Natural killer cell treated with Interleukin-12 subunit alpha and Interleukin-12 subunit beta and Interleukin-15 and Interleukin-18, amount 100 ng/mL, for 72 hours (primary cell): ENCODE results near the gene SMPD3. TPM values are rescaled to one million over a fixed set of nuclear protein-coding genes. Genes with fewer than 3 reads are reported as not detected.

ENCODE experiments used
- ATAC-seq, 2 donors: fragments of 150-1000 bp; cut with Tn5 transposase in 1 of 2; sonication (Bioruptor Pico), chemical (Tn5 transposase) in 1 of 2; 2 replicates each; pipeline ENCODE4 v1.10.0; 2021
- DNase-seq: peaks from one replicate; pipeline ENCODE4 v3.0.0; 2022; ENCODE audit warnings: low spot score
- H3K27ac Mint-ChIP-seq, 2 donors: 1 replicate in 1 of 2; 2 replicates in 1 of 2; pipeline ENCODE4 v1.8.0; 2022; ENCODE audit warnings: mixed read lengths in 2 of 2, mild to moderate bottlenecking in 1 of 2, moderate library complexity in 1 of 2
- H3K27me3 Mint-ChIP-seq, 2 donors: 1 replicate in 1 of 2; 2 replicates in 1 of 2; pipeline ENCODE4 v1.8.0; 2022; ENCODE audit warnings: mixed read lengths in 2 of 2
- H3K36me3 Mint-ChIP-seq: one replicate; pipeline ENCODE4 v1.8.0; 2022; ENCODE audit warnings: mixed read lengths
- H3K4me1 Mint-ChIP-seq, 2 donors: 1 replicate in 1 of 2; 2 replicates in 1 of 2; pipeline ENCODE4 v1.8.0; 2022; ENCODE audit warnings: low read depth in 2 of 2, mixed read lengths in 2 of 2, mild to moderate bottlenecking in 1 of 2
- H3K4me3 Mint-ChIP-seq: one replicate; pipeline ENCODE4 v1.8.0; 2022; ENCODE audit warnings: mixed read lengths
- H3K9me3 Mint-ChIP-seq: 2 replicates; pipeline ENCODE4 v1.8.0; 2022; ENCODE audit warnings: mixed read lengths
- total RNA-seq, 2 donors: library from RNA; stranded (reverse); gene quantifications; one replicate each; pipeline ENCODE4 v1.2.3, GENCODE V29; 2022

The SMPD3 gene
- total RNA-seq, 2 donors from 2014 or later: 0.26 to 1.9 TPM

DNA sequence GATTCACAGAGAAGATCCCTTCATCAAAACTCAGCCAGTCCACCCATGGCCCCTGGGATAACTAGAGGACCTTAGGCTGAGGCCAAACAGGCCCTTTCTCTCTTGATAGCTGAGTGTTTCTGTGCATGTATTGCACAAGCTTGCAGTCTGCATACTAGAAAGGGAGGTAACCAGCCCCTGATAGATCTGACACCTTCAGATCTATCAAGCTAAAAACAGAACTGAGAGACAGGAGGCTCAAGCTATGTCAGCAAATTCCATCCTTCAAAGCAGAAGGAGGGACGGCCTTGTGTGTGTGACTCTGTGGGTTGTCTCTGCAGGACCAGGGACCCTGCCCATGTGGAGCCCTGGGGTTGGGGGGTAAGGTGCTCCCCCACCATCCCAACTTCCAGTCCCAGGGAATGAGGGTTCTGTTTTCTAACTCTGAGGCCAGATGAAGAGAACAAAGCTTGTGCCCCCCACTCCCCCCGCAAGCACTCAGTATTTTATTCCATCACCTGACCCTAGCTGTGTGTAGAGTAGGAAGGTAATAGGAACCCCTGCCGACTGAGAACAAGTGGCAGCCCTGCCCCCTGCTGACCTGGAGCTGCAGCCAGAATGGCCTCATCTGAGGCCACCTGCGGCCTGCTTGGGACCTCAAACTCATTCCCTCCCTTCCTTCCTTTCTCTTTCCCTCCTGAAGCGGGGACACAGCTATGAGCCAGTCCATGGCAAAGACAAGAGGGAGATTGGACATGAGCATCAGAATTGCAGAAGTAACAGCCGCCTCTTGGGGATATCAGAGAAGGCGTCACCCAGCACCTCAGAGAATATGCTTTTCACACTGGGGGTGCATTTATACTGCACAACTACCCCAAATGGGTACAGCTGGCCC, 63.8 kb downstream of the SMPD3 start:
- no peak overlapping the region for H3K4me3 Mint-ChIP-seq
- no peak overlapping the region for H3K27ac Mint-ChIP-seq
- DNase-seq (no peak), ATAC-seq (no peak)
- peaks cover 0 to 5% of the 10 kb centered on the region in 2 donors for H3K4me1 Mint-ChIP-seq
- peaks cover 0 to 5% of the 10 kb centered on the region in 2 donors for H3K27me3 Mint-ChIP-seq
- H3K9me3 Mint-ChIP-seq: no peaks in the 10 kb centered on the region
- no peaks in the 10 kb centered on the region for H3K36me3 Mint-ChIP-seq

DNA sequence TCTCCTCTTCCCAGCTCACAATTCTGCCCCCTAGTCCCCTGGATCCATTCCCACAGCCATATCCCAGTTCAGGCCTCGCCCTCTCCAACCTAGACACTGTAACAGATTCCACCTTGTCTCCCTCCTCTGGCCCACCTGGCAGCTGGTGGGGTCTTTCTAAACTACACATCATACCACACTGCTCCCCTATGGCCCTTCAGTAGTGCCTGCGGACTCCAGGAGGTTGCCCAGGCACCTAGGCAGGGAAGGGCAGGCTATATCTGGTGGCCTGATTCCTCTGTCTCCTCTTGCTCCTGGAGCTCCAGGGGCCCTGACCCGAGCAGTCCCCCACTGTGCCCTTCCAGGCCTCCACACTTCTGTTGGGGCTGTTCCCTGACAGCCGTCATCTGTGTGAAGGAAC, 64.5 kb downstream of the SMPD3 start:
- no peak overlapping the region for H3K4me3 Mint-ChIP-seq
- DNase-seq: no peak
- no peaks in the 10 kb centered on the region for H3K36me3 Mint-ChIP-seq
- H3K9me3 Mint-ChIP-seq: no peaks in the 10 kb centered on the region
- H3K27me3 Mint-ChIP-seq: peaks cover 0 to 5% of the 10 kb centered on the region in 2 donors
- no peak overlapping the region for H3K27ac Mint-ChIP-seq
- H3K4me1 Mint-ChIP-seq: peaks cover 0 to 5% of the 10 kb centered on the region in 2 donors
- ATAC-seq: no peak

DNA sequence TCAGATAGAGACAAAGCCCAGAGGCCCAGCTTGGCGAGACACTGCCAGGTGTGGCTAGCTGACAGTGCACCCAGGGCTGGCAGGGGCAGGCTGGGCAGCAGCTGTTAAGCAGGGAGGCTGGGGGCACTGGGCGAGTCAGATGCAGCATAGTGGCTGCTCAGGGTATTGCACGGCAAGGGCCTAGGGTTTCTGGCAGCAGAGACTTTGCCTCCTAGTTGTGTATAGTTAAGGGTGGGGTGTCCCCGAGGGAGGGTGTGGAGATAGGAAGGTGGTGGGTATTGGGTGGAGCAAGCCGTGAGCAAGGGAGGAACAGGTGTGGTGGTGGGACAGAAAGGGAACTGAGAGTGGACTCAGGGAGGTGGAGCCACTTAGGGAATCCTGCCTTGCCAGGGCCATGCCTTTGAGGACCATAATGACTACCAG, 66.0 kb downstream of the SMPD3 start:
- H3K27me3 Mint-ChIP-seq: peaks cover 0 to 5% of the 10 kb centered on the region in 2 donors
- DNase-seq: no peak
- H3K9me3 Mint-ChIP-seq: no peaks in the 10 kb centered on the region
- ATAC-seq: peak in 1 of 2 donors; percentile 35
- H3K4me1 Mint-ChIP-seq: peaks cover 0 to 5% of the 10 kb centered on the region in 2 donors
- no peaks in the 10 kb centered on the region for H3K36me3 Mint-ChIP-seq
- no peak overlapping the region for H3K27ac Mint-ChIP-seq
- H3K4me3 Mint-ChIP-seq: no peak overlapping the region

DNA sequence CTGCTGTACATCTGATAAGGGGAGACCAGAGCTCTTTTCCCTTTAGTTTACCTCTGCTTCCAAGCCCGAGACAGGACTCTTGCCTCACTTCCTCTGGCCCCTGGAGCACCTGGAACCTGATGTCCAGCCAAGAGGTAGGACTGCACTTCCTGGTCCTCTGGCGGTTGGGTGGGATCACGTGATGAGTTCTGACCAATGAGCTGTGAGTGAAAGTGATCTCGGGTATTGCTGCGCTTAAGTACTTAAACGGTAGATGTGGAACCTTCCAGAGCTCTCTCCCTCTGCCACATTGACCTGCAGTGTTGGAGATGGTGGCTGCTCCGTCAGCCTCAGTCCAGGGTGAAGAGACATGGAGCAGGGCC, 67.0 kb downstream of the SMPD3 start:
- H3K9me3 Mint-ChIP-seq: no peaks in the 10 kb centered on the region
- H3K4me3 Mint-ChIP-seq: no peak overlapping the region
- no peaks in the 10 kb centered on the region for H3K36me3 Mint-ChIP-seq
- H3K4me1 Mint-ChIP-seq: peaks cover 0 to 5% of the 10 kb centered on the region in 2 donors
- H3K27me3 Mint-ChIP-seq: peaks cover 0 to 5% of the 10 kb centered on the region in 2 donors
- no peak for DNase-seq
- no peak overlapping the region for H3K27ac Mint-ChIP-seq
- ATAC-seq: no peak

DNA sequence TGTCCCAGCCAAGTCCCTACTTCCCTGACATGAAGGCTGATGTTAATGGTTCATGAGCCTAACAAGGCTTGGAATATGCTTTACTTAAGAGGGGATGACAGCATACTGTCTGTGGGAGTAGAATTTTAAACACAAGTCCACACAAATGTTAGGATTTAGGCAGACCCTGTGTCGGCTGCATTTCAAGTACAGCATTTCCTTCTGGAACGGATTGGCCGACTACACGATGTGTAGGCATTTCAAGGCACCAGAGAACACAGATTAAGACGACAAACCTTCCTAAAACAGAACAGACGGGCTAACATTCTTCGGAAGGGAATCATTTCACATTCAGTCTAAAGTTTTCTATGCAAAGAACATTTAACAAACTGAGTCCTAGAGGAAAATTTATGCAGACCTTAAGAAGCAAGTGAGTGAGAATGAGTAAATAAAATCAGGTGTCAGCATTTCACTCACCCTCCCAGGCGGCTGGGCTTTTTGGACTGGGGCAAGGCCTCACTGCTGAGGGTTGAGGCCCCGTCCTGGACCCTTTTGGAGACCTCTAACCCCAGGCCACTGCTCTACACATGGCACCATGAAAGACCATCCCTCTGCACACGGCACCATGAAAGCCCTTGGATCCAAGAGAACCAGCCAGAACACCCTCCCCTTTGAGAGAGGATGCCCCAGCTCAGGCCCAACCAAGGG, 67.5 kb downstream of the SMPD3 start:
- H3K4me1 Mint-ChIP-seq: peaks cover 0 to 5% of the 10 kb centered on the region in 2 donors
- no peaks in the 10 kb centered on the region for H3K36me3 Mint-ChIP-seq
- H3K27ac Mint-ChIP-seq: no peak overlapping the region
- no peaks in the 10 kb centered on the region for H3K9me3 Mint-ChIP-seq
- ATAC-seq (no peak), DNase-seq (no peak)
- H3K4me3 Mint-ChIP-seq: no peak overlapping the region
- peaks cover 0 to 5% of the 10 kb centered on the region in 2 donors for H3K27me3 Mint-ChIP-seq

DNA sequence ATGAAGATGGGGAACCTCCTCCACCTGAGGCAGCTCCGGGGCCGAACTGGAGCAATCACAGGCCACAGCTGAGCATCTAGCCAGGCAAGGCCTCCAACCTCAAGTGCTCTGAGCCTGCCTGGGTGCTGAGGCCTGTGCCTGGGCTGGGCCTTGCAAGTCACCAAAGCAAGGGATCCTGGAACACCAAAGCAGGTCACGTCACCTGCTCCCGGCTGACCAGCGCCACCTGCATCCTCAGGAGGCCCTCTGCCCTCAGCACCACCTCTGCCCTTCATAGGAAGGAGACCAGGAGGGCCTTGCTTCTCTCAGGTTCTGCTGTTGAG, 68.0 kb downstream of the SMPD3 start:
- no peak overlapping the region for H3K27ac Mint-ChIP-seq
- no peaks in the 10 kb centered on the region for H3K36me3 Mint-ChIP-seq
- no peak for DNase-seq
- no peak for ATAC-seq
- no peak overlapping the region for H3K4me3 Mint-ChIP-seq
- peaks cover 0 to 2% of the 10 kb centered on the region in 2 donors for H3K27me3 Mint-ChIP-seq
- H3K9me3 Mint-ChIP-seq: no peaks in the 10 kb centered on the region
- H3K4me1 Mint-ChIP-seq: peaks cover 0 to 1% of the 10 kb centered on the region in 2 donors

DNA sequence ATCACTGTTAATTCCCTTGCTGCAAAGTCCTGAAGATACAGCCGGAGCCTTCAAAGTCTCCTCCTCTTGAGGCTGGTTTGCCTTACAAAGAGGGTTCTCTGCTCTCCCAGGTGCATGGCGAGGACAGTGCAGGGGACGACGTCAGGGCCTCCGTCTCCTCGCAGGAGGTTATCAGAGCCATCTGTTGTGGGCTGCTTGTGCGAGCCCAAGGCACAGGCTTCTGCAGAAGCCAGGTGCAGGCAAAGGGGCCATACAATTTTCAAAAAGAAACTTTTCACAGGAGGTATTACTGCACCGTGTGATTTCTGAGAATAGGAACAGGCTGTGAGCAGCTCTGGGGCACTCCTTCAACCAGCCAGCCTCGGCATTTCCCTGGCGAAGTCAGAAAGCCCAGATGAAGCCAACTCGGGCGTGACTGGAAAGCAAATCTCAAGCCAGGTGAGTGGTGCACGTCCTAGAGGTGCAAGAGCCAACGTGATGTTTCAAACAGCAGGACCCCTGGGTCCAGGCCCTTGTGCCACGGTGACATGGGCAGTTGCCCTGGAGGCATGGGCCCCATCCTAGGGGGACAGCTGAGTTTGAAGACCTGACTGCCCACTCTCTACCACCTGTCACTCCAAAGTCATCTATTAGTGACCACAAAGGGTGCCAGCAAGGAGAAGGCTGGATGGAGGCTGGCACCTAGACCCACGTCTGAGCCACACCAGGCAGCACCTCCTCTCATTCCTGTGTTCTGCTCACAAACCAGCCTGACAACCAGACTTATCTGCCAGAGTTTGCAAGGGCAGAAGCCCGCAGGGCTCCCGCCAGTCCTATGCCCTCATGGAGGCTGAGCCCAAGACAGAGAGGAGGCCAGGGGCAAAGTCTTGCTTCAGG, 68.6 kb downstream of the SMPD3 start:
- Mint-ChIP-seq H3K9me3 (no peaks in the 10 kb centered on the region), H3K27me3 (no peaks in the 10 kb centered on the region), H3K36me3 (no peaks in the 10 kb centered on the region), H3K4me1 (no peaks in the 10 kb centered on the region), H3K4me3 (no peak overlapping the region), H3K27ac (no peak overlapping the region)
- DNase-seq (no peak), ATAC-seq (no peak)

DNA sequence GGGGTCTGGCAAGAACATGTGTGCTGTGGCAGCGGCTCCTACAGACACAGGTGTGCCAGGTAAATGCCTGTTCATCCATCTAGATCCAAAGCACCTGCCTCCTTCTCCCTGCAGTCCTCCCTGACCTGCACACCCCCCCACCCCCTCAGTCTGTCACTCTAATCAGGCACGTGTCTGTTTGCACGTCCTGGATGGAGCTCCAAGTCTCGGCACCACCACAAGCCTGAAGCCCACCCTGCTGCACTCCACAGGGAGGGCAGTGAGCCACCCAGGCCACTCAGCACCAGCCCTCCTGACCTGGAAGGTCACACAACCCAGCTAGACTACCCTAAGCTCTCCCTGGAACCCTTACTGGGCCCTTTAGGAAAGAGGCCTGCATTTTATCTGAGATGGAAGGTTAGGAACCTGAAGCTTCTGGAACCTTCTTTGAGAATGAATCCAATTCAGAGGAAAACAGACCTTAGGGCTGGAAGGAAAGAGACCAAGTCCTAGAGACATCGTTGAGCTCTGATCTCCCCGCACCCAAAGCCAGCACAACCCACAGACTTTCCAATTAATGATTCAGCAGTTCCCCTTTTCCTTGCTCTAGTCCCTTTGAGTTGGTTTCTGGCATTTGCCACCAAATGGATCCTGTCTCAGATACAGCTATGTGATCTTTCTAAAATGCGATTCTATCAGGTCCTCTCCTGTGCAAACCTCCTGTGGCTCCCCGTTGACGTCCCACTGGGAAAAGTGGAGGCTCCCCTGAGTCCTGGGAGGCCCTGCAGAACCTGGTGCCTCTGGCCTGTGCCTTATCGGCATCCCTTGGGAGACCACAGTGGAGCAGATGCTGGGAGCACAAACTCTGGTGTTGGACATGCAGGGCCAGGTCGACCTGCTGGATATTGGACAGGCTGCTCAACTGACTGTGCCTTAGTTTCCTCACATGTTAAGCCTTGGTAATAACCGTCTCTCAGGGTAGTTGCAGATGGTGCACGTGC, 69.6 kb downstream of the SMPD3 start:
- Mint-ChIP-seq H3K36me3 (no peaks in the 10 kb centered on the region), H3K27me3 (no peaks in the 10 kb centered on the region), H3K27ac (no peak overlapping the region), H3K9me3 (no peaks in the 10 kb centered on the region), H3K4me1 (peaks cover 0 to 1% of the 10 kb centered on the region in 2 donors), H3K4me3 (no peak overlapping the region)
- DNase-seq: no peak
- ATAC-seq: no peak

DNA sequence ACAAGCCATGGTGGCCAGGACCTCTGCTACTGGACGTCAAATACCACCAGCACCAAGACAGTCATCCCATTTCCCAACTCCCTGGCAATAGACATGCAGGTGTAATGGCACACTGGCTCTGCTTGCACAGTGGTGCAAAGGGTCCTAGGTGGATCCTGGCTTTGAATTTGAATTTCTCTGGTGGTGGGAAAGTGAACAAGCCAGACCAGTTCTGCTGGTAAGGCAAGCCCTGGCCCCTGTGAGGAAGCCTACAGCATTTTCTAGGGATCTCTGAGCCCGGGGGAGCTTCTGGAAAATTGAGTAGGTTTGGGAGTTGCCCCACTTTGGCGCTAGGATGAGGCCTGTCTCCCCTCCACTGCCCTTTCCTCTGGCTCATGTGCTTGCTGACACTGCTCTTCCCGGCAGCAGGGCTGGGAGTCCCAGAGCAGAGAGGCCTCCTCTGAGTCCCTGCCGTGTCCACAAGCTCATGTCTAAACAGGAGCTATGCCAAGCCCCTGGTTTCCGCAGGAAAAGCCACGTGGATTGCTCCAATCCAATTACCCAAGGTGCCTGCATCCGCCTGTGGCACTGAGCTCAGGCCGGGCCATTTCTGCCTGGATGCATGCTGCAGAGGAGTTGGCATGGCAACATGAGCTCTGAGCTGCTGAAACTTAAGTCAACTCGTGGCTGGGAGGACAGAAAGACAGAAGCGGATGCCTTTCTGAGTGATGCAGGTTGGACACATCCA, 70.5 kb downstream of the SMPD3 start:
- no peak overlapping the region for H3K4me3 Mint-ChIP-seq
- peaks cover 0 to 4% of the 10 kb centered on the region in 2 donors for H3K4me1 Mint-ChIP-seq
- H3K27ac Mint-ChIP-seq: no peak overlapping the region
- no peaks in the 10 kb centered on the region for H3K9me3 Mint-ChIP-seq
- H3K36me3 Mint-ChIP-seq: no peaks in the 10 kb centered on the region
- no peaks in the 10 kb centered on the region for H3K27me3 Mint-ChIP-seq
- DNase-seq (no peak), ATAC-seq (no peak)

DNA sequence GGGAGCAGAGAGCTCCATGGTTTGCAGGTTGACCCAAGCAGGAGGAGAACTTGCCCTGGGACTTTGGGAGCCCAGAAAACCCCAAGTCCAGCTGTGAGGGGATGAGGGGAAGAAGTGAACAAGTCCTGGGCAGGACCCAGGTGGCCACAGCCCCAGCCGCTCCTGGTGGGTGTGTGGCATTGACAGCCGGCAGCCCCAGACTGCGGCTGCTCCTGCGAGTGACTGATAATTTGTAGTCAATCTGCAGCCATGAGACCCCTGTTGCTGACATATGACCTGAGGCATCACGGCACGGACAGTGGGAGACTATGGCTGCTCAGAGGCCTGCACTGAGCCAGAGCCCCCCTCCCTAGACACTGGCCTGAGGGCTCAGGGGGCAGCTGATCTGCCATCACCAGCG, 71.1 kb downstream of the SMPD3 start:
- H3K4me3 Mint-ChIP-seq: no peak overlapping the region
- H3K4me1 Mint-ChIP-seq: peaks cover 0 to 4% of the 10 kb centered on the region in 2 donors
- no peaks in the 10 kb centered on the region for H3K36me3 Mint-ChIP-seq
- no peak overlapping the region for H3K27ac Mint-ChIP-seq
- no peak for ATAC-seq
- no peaks in the 10 kb centered on the region for H3K9me3 Mint-ChIP-seq
- DNase-seq: no peak
- no peaks in the 10 kb centered on the region for H3K27me3 Mint-ChIP-seq

DNA sequence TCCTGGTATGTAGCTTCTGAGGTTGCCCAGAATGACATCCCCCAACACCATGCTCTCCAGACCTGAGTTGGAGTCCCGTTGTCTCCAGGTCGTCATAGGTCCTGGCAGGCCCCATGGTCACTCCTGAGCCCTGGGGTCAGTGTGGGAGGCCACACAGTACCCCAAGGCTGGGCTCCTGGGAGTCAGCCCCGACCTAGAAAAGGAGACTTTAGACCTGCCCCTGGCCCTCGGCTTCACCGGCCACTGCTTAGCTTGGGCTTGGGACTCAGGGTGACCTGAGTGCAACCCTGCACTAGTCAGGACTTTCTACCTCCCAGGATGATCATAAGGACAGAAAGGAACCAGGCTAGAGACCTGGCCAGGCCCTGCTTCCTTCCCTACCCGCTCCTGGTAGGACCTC, 71.7 kb downstream of the SMPD3 start:
- DNase-seq: no peak
- Mint-ChIP-seq H3K27me3 (no peaks in the 10 kb centered on the region), H3K4me1 (peaks cover 0 to 8% of the 10 kb centered on the region in 2 donors), H3K9me3 (no peaks in the 10 kb centered on the region), H3K36me3 (no peaks in the 10 kb centered on the region), H3K27ac (no peak overlapping the region), H3K4me3 (no peak overlapping the region)
- no peak for ATAC-seq

DNA sequence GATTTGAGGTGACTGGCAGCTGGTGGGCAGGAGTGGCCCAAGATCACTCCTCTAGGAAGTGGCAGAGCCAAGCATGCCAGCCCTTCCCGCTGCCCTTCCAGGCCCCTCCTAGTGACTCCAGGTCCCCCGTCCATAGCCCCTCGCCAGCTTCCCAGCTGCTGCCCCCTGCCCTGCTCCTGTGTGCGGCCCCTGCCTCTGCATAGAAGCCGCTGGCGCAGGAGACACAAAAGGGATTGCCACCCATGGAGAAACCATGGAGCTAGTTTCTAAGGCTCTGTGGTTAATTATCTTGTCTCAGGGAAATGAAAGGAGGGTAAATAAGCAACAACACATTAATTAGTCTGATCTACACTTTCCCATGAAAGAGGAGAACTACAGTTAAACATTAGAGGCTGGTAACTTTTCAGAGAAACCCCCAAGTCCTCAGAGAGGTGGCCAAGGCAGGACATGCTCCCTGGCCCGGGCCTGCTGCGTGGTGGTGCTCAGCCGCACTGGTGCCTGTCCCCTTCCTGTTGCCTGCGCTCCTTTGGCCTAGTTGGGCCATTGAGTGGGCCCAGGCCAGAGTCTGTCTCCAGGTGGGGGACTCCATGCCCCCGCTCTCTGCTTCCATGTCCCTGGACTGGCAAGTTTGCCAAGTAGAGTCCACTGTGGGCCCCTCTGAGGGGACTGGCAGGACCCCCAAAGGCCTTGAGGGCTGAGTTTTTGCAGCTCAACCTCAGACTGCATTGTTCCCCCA, 72.3 kb downstream of the SMPD3 start:
- DNase-seq (no peak), ATAC-seq (no peak)
- H3K9me3 Mint-ChIP-seq: no peaks in the 10 kb centered on the region
- H3K4me1 Mint-ChIP-seq: peaks cover 0 to 8% of the 10 kb centered on the region in 2 donors
- H3K27ac Mint-ChIP-seq: no peak overlapping the region
- no peaks in the 10 kb centered on the region for H3K27me3 Mint-ChIP-seq
- no peaks in the 10 kb centered on the region for H3K36me3 Mint-ChIP-seq
- no peak overlapping the region for H3K4me3 Mint-ChIP-seq
